HepG2 (cell line): Measurements from ENCODE around the gene CLEC6A. TPM values are rescaled to one million over a fixed set of nuclear protein-coding genes. Genes with fewer than 3 reads are reported as not detected.

ENCODE experiments used
- ATAC-seq: fragments of 200-7000 bp; cut with Tn5 transposase; 3 replicates; pipeline ENCODE4 v1.9.1; 2020; ENCODE audit warnings: mild to moderate bottlenecking, moderate library complexity
- BruUV-seq: library from RNA; stranded (reverse); fragments of 400-500 nt; replicated peaks from 2 replicates; lab custom pipeline; 2021; lab: Mats Ljungman, UMichigan
- CTCF ChIA-PET: fragments of 300-600 bp; formaldehyde crosslinking; extraction: SDS; loops from one replicate; lab custom pipeline; 2021; ENCODE audit warnings: low total read pairs, inconsistent platforms, low intra/inter-chr PET ratio; lab: Yijun Ruan, JAX
- POLR2A ChIA-PET: fragments of 350-600 bp; sonication (Branson Sonifier 250); formaldehyde crosslinking; loops from one replicate; lab custom pipeline; 2020; ENCODE audit warnings: antibody characterized with exemption, inconsistent platforms; lab: Yijun Ruan, JAX
- DNase-seq: peaks from one replicate; pipeline ENCODE4 v3.0.0-alpha.2; 2015; ENCODE audit warnings: low spot score
- FAIRE-seq: peaks from 3 replicates; lab custom pipeline; 2011; peaks lifted over from hg19 to GRCh38; lab: Jason Lieb, UNC
- H2AFZ ChIP-seq: one replicate; pipeline ENCODE4 v1.6.1; 2011; ENCODE audit warnings: low read length, inconsistent platforms
- H3K27ac ChIP-seq: fragments of 300-600 bp; 3 replicates; pipeline ENCODE4 v1.8.0; 2011; ENCODE audit warnings: mixed run types, mild to moderate bottlenecking, mixed read lengths, low read length, inconsistent platforms; ENCODE audit not compliant: insufficient read depth; ENCODE audit errors: extremely low read length
- H3K27me3 ChIP-seq, 2 experiments: fragments of 200-600 bp in 1 of 2; 2 replicates in 1 of 2; 3 replicates in 1 of 2; pipeline versions ENCODE4 v1.6.0 to v1.8.0; 2011; ENCODE audit warnings: low read length in 2 of 2, mild to moderate bottlenecking in 2 of 2, moderate library complexity in 2 of 2, inconsistent platforms in 1 of 2; ENCODE audit not compliant: insufficient read depth in 2 of 2, control insufficient read depth in 1 of 2
- H3K36me3 ChIP-seq, 2 experiments: fragments of 200-600 bp in 1 of 2; replicated peaks in 1 of 2; 2 replicates in 1 of 2; 3 replicates in 1 of 2; pipeline versions ENCODE4 v1.5.1 to v1.8.0; 2011; ENCODE audit warnings: low read length in 2 of 2, inconsistent platforms in 1 of 2; ENCODE audit not compliant: insufficient read depth in 2 of 2, control insufficient read depth in 1 of 2
- H3K4me1 ChIP-seq: 2 replicates; pipeline ENCODE4 v1.5.1; 2012; ENCODE audit warnings: low read length, inconsistent platforms; ENCODE audit not compliant: insufficient read depth
- H3K4me2 ChIP-seq: 2 replicates; pipeline ENCODE4 v1.6.0; 2011; ENCODE audit warnings: low read depth, low read length, inconsistent platforms
- H3K4me3 ChIP-seq, 3 experiments: fragments of 200-600 bp in 1 of 3; sonication (generic), shearing (Covaris generic) in 1 of 3; replicated peaks in 1 of 3; 2 replicates each; pipeline ENCODE4 v1.5.1; 2011 to 2016; ENCODE audit warnings: low read length in 3 of 3, inconsistent platforms in 2 of 3, low read depth in 2 of 3, mild to moderate bottlenecking in 2 of 3, control low read depth in 1 of 3, mixed read lengths in 1 of 3; ENCODE audit not compliant: insufficient read depth in 1 of 3
- H3K79me2 ChIP-seq: one replicate; pipeline ENCODE4 v1.6.1; 2011; ENCODE audit warnings: low read length, inconsistent platforms; ENCODE audit not compliant: insufficient read depth
- H3K9ac ChIP-seq: 2 replicates; pipeline ENCODE4 v1.6.0; 2011; ENCODE audit warnings: mild to moderate bottlenecking, low read depth, low read length, inconsistent platforms; ENCODE audit not compliant: insufficient read depth
- H3K9me3 ChIP-seq: 2 replicates; pipeline ENCODE4 v1.5.1; 2012; ENCODE audit warnings: mild to moderate bottlenecking, low read length
- H4K20me1 ChIP-seq: 2 replicates; pipeline ENCODE4 v1.6.0; 2011; ENCODE audit warnings: inconsistent platforms, mild to moderate bottlenecking, low read length, moderate library complexity; ENCODE audit not compliant: insufficient read depth
- ATAD3A ChIP-seq: sonication (generic); formaldehyde crosslinking; IDR thresholded peaks from 2 replicates; pipeline ENCODE4 v1.4.0; 2020; ENCODE audit warnings: missing genetic modification reagents
- ATF6 ChIP-seq: sonication (generic); formaldehyde crosslinking; conservative IDR thresholded peaks from 2 replicates; pipeline ENCODE4 v1.4.0; 2020; ENCODE audit warnings: missing genetic modification reagents
- ATRX ChIP-seq: sonication (generic); formaldehyde crosslinking; IDR thresholded peaks from 2 replicates; pipeline ENCODE4 v1.4.0; 2020; ENCODE audit warnings: missing genetic modification reagents, borderline replicate concordance
- DR1 ChIP-seq: sonication (generic); formaldehyde crosslinking; IDR thresholded peaks from 2 replicates; pipeline ENCODE4 v1.8.0; 2021; ENCODE audit warnings: mild to moderate bottlenecking, missing genetic modification reagents, inconsistent platforms
- ELF1 ChIP-seq: sonication (generic); formaldehyde crosslinking; IDR thresholded peaks from 2 replicates; pipeline ENCODE4 v1.4.0; 2020; ENCODE audit warnings: missing genetic modification reagents
- GMEB1 ChIP-seq: sonication (generic); formaldehyde crosslinking; IDR thresholded peaks from 2 replicates; pipeline ENCODE4 v1.5.1; 2020; ENCODE audit warnings: missing genetic modification reagents, mild to moderate bottlenecking, borderline replicate concordance
- NBN ChIP-seq: fragments of 450-650 bp; conservative IDR thresholded peaks from 2 replicates; pipeline ENCODE4 v1.6.1; 2017
- SCMH1 ChIP-seq: sonication (generic); formaldehyde crosslinking; IDR thresholded peaks from 2 replicates; pipeline ENCODE4 v1.9.0; 2021; ENCODE audit warnings: missing genetic modification reagents, mild to moderate bottlenecking, borderline replicate concordance
- XBP1 ChIP-seq: sonication (generic); formaldehyde crosslinking; IDR thresholded peaks from 2 replicates; pipeline ENCODE4 v1.5.0; 2020; ENCODE audit warnings: missing genetic modification reagents
- ZMAT3 ChIP-seq: sonication (generic); formaldehyde crosslinking; conservative IDR thresholded peaks from 2 replicates; pipeline ENCODE4 v1.7.0; 2021; ENCODE audit warnings: missing genetic modification reagents
- ZNF121 ChIP-seq: sonication (generic); formaldehyde crosslinking; IDR thresholded peaks from 2 replicates; pipeline ENCODE4 v1.5.0; 2020; ENCODE audit warnings: mild to moderate bottlenecking, missing genetic modification reagents
- ZNF136 ChIP-seq: sonication (generic); formaldehyde crosslinking; IDR thresholded peaks from 2 replicates; pipeline ENCODE4 v1.8.1; 2022; ENCODE audit warnings: low read depth, mild to moderate bottlenecking, moderate library complexity, missing genetic modification reagents
- ZNF644 ChIP-seq: IDR thresholded peaks from 2 replicates; pipeline ENCODE4 v1.6.1; 2016; ENCODE audit warnings: low read depth
- ZNF670 ChIP-seq: sonication (generic); formaldehyde crosslinking; IDR thresholded peaks from 2 replicates; pipeline ENCODE4 v1.8.0; 2022; ENCODE audit warnings: mild to moderate bottlenecking, missing genetic modification reagents, borderline replicate concordance
- WGBS: methylation state at CpG from one replicate; pipeline ENCODE4 v1.1.6; 2017; ENCODE audit warnings: low lambda C conversion rate; 5-methylcytosine and 5-hydroxymethylcytosine counted together
- in situ Hi-C: cut with HindIII; loops from 2 replicates; pipeline ENCODE4 v1.10.0; 2017; ENCODE audit warnings: low pct_unique_long_range_greater_than_20kb; ENCODE audit not compliant: extremely low pct_ligation_motif_present
- intact Hi-C: fragments of 100-400 bp; cut with micrococcal nuclease; formaldehyde crosslinking; loops from one replicate; pipeline ENCODE4 v1.10.0; 2022; ENCODE audit not compliant: unreplicated experiment
- polyA plus RNA-seq, 8 experiments: library from polyadenylated mRNA; depleted of rRNA in 3 of 8; stranded (reverse) in 7 of 8; unstranded in 1 of 8; fragments of >200 nt; fragmentation: Illumina TruSeq in 4 of 8; extraction: Trizol in 4 of 8; gene quantifications; 2 replicates each; pipeline versions ENCODE4 v1.2.1 to v1.2.3, GENCODE V29; 2011 to 2016; ENCODE audit warnings: low read depth in 4 of 8, missing spikeins in 1 of 8, mixed read lengths in 1 of 8; ENCODE audit not compliant: insufficient read depth in 1 of 8
- total RNA-seq, 5 experiments: library from RNA; depleted of rRNA; stranded (reverse); fragments of >200 nt; fragmentation: Illumina TruSeq; extraction: Trizol; gene quantifications; 2 replicates each; pipeline ENCODE4 v1.2.3, GENCODE V29; 2016; ENCODE audit warnings: low read depth in 1 of 5

Gene CLEC6A
- total and polyA plus RNA-seq, 2 of the 13 experiments (the other 11 are each of a cell fraction or from before 2014, with no cell fraction given), result not detected

- ChIA-PET POLR2A (no interaction called here), CTCF (no interaction called here)
- Histone ChIP-seq H3K36me3 (no peaks in the 10 kb centered on the region), H3K4me3 (no peak overlapping the region), H3K4me2 (no peak overlapping the region), H3K9me3 (no peaks in the 10 kb centered on the region), H2AFZ (no peak overlapping the region), H3K27ac (no peak overlapping the region), H4K20me1 (no peaks in the 10 kb centered on the region), H3K4me1 (no peaks in the 10 kb centered on the region), H3K9ac (no peak overlapping the region), H3K79me2 (no peaks in the 10 kb centered on the region), H3K27me3 (peaks cover 0 to 4% of the 10 kb centered on the region in 2 experiments; a peak in 1 of 5 replicates)
- TF ChIP-seq ATRX (CRISPR knock-in tag) (no peak), ZNF121 (CRISPR knock-in tag) (no peak)
- BruUV-seq, result no TSS peak
- intact Hi-C loops, result no loop called here
- ATAC-seq (no peak), FAIRE-seq (no peak), DNase-seq (no peak)
- in situ Hi-C loops, result no loop called here
- 15% methylated on average over 4 of the region's 4 CpGs for WGBS
Measured at GRCh38 chr12:8453021-8453513, 2.7 kb upstream of the CLEC6A start.

GRCh38 chr12:8453796-8454195 lies 2.0 kb upstream of the CLEC6A start:
- BruUV-seq, result no TSS peak
- CTCF ChIA-PET, result no interaction called here
- Histone ChIP-seq H3K9me3 (no peaks in the 10 kb centered on the region), H3K4me1 (no peaks in the 10 kb centered on the region), H4K20me1 (no peaks in the 10 kb centered on the region), H3K9ac (no peak overlapping the region), H3K36me3 (no peaks in the 10 kb centered on the region), H3K4me2 (no peak overlapping the region), H2AFZ (no peak overlapping the region), H3K27me3 (peaks cover 0 to 4% of the 10 kb centered on the region in 2 experiments; a peak in 1 of 5 replicates), H3K4me3 (no peak overlapping the region), H3K27ac (no peak overlapping the region), H3K79me2 (no peaks in the 10 kb centered on the region)
- intact Hi-C loops, result no loop called here
- no peak for TF ChIP-seq ZNF670
- TF ChIP-seq SCMH1, result no peak
- no peak for TF ChIP-seq ATF6 (CRISPR knock-in tag)
- TF ChIP-seq ZNF136 (CRISPR knock-in tag), result no peak
- TF ChIP-seq ZMAT3 (CRISPR knock-in tag), result no peak
- TF ChIP-seq GMEB1, result no peak
- no peak for TF ChIP-seq ZNF644 (CRISPR knock-in tag)
- no peak for TF ChIP-seq DR1 (CRISPR knock-in tag)
- TF ChIP-seq NBN, result no peak
- no peak for TF ChIP-seq ATAD3A
- TF ChIP-seq ELF1 (CRISPR knock-in tag), result no peak
- TF ChIP-seq XBP1 (CRISPR knock-in tag), result no peak
- POLR2A ChIA-PET, result no interaction called here
- 2% methylated on average over 1 of the region's 1 CpG for WGBS
- in situ Hi-C loops, result no loop called here
- ATAC-seq (no peak), FAIRE-seq (no peak), DNase-seq (no peak)
